ENCODE results near the gene NOVA2.
A peak's percentile ranks its signal among the peaks of the same experiment; 100 is the strongest.

The NOVA2 gene

DNA sequence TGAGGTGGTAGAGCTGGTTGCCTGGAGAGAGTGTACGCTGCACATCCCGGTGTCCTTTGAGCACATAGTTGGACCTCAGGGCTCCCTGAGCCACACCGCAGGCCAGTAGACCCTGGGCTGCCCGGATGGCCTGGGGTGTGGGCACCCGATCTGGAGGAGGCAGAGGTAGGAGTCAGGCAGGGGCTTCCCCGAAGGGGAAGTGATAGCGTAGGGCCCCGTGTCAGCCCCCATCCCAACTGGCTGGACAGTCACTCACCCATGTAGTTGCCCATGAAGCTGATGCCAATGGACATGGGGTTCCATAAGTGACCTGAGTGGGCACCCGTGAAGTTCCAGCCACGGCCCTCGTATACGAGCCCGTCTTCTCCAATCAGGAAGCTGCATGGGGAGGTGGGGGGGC lies 45.6 kb upstream of the NOVA2 start:
- H3K4me3 ChIP-seq (ENCODE audit: low read depth, low read length): no peak overlapping the region
- TF ChIP-seq, protein P1, sequence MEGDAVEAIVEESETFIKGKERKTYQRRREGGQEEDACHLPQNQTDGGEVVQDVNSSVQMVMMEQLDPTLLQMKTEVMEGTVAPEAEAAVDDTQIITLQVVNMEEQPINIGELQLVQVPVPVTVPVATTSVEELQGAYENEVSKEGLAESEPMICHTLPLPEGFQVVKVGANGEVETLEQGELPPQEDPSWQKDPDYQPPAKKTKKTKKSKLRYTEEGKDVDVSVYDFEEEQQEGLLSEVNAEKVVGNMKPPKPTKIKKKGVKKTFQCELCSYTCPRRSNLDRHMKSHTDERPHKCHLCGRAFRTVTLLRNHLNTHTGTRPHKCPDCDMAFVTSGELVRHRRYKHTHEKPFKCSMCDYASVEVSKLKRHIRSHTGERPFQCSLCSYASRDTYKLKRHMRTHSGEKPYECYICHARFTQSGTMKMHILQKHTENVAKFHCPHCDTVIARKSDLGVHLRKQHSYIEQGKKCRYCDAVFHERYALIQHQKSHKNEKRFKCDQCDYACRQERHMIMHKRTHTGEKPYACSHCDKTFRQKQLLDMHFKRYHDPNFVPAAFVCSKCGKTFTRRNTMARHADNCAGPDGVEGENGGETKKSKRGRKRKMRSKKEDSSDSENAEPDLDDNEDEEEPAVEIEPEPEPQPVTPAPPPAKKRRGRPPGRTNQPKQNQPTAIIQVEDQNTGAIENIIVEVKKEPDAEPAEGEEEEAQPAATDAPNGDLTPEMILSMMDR (IDR thresholded peaks at IDR 0.05; ENCODE audit: low read depth, low read length): no peak

DNA sequence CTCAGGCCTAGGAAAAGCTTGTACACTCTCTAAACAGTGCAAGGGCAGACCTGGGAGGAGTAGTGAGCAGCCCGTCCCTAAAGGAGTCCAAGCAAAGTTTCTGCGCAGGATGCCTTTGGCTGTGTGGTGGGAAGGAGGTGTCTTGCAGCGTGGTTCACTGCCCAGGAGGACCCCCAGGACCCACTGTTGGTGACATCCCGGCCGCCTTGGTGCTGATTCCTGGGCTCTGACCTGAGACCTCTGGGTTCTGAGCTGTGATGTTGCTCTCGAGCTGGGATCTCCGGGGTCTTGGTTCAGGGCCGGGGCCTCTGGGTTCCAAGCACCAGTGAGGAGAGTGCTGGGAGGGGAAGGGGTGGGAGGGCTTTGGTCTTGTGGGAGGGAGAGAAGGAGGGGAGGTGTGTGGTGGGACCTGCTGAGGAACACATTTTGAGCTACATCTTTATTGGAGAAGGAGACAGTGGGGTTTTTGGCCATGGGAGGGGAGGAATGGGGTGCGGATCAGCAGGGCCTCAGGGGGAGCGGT lies 45.1 kb upstream of the NOVA2 start:
- TF ChIP-seq, protein P1 (IDR thresholded peaks at IDR 0.05; ENCODE audit: low read depth, low read length): no peak
- H3K4me3 ChIP-seq (ENCODE audit: low read depth, low read length): no peak overlapping the region

DNA sequence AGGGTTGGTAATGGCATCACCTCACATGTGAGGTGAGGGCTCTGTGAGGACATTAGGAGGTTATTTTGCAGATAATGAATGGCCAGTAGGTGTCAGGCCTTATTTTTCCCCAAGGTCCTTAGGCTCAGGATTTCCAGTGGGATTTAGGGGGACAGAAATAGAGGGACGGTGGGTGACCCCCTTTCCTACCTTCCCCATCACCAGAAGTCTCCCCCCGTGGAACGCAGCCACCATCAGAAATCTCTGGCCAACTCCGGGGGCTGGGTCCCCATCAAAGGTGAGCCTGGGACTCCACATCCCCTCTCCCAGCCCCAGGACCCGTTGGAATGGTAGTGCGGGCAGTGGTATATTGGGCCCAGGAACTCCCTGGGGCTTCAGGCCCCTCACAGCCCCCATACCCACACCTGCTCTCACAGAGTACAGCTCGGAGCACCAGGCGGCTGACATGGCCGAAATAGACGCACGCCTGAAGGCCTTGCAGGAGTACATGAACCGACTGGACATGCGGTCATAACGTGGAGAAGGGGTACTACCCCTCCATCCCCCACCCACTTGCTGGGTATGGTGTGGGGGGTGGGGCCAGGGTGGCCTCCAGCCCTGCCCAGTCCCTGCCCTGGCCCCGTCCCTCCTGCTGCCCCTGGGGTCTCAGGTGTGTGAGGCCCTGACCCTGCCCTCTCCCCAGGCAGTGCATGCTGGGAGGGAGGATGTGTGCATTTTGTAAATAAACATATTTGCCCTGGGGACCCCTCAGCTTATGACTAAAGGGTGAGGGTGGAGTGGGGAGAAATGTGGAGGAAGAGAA lies 44.4 kb upstream of the NOVA2 start:
- TF ChIP-seq, protein P1 (IDR thresholded peaks at IDR 0.05; ENCODE audit: low read depth, low read length): no peak

DNA sequence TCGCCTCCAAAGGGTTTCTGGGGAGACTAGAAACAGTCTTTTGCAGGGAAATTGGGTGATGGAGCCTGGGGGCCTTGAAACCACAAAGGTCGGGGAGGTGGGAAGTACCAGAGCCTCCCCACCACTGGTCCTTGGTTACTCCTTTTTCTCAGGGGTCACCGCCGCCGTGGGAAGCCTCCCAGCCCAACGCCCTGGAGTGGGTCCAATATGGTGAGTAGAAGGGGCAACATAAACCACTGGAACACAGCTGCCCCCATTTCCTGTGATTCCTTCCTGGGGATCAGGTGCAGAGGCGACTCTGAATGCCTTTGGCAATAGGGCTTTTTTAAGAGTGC lies 43.4 kb upstream of the NOVA2 start:
- TF ChIP-seq, protein P1 (IDR thresholded peaks at IDR 0.05; ENCODE audit: low read depth, low read length): no peak
- no peak overlapping the region for H3K4me3 ChIP-seq (ENCODE audit: low read depth, low read length)

More for the DNA sequence above, 44.4 kb upstream of the NOVA2 start:
- no peak overlapping the region for H3K4me3 ChIP-seq (ENCODE audit: low read depth, low read length)

DNA sequence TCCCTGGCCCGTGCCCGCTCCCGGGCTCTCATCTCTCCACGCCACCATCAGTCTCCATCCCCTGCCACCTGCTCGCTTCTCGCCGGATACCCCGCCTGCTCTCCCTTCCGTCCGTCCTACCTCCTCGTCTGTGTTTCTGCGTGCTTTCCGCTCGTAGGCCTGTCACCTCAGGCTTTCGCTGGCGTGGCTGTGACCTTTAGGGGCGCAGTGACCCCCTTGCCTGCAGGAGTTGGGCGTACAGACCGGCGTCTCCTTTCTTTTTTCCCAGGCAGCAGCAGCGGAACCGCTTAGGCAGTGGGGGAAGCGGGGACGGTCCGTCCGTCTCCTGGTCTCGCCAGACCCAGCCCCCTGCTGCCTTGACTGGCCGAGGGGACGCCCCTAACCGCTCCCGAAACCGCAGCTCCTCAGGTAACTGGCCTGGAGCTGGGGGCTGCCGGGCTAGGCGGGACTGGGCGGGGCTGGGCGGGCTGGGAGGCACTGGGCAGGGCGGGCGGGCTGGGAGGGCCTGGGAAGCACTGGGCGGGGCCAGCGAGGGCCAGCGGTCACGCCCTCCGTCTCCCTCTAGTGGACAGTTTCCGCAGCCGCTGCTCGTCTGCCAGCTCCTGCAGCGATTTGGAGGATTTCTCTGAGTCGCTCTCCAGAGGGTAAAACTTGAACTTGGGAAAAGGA lies 42.9 kb upstream of the NOVA2 start:
- H3K4me3 ChIP-seq (ENCODE audit: low read depth, low read length): peak overlapping the region; percentile 58
- TF ChIP-seq, protein P1 (IDR thresholded peaks at IDR 0.05; ENCODE audit: low read depth, low read length): peak; percentile 55

DNA sequence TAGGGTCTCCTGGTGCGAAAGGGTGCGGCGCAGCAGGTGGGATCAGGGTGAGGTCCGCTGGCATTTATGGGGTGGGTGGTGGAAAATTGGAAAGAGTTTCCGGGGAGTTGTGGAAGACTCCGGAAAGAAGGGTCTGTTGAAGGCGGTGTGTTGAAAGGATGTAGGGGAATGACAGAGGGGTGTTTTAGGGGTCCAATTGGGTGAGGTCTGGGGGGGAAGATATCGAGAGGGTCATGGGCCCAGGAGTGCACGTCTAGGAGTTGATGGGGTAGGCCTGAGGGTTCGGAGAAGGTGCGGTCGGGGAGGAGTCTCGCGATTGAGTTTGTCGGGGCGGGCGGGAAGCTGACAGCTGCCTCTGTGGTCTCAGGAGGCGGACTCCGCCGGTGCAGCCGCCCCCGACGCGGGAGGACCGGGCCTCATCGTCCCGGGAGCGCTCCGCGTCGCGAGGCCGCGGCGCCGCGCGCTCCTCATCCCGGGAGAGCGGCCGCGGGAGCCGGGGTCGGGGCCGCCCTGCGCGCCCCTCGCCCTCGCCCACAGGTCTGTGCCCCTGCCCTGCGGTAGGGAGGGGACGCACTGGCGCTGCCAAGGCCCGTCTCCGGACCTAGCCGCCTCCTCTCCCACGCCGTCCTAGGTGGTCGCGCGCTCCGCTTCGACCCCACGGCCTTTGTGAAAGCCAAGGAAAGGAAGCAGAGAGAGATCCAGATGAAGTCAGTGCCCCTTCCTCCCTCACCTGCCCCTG lies 42.2 kb upstream of the NOVA2 start:
- TF ChIP-seq, protein P1 (IDR thresholded peaks at IDR 0.05; ENCODE audit: low read depth, low read length): no peak
- peak overlapping the region; percentile 58; the same call in 1 of the 2 replicates for H3K4me3 ChIP-seq (ENCODE audit: low read depth, low read length)

Measured in WI38 (cell line).